Pons (tissue), 1 donor: ENCODE results near the gene ANAPC16.
"Not testable (repeated sequence)": the region's sequence is repeated elsewhere in the genome, so short reads cannot be mapped to it uniquely, and the experiment has no call there.

Experiments
- DNase-seq: peaks from one replicate; pipeline ENCODE4 v3.0.0-alpha.2; 2016; ENCODE audit warnings: low spot score

ANAPC16 gene

DNA sequence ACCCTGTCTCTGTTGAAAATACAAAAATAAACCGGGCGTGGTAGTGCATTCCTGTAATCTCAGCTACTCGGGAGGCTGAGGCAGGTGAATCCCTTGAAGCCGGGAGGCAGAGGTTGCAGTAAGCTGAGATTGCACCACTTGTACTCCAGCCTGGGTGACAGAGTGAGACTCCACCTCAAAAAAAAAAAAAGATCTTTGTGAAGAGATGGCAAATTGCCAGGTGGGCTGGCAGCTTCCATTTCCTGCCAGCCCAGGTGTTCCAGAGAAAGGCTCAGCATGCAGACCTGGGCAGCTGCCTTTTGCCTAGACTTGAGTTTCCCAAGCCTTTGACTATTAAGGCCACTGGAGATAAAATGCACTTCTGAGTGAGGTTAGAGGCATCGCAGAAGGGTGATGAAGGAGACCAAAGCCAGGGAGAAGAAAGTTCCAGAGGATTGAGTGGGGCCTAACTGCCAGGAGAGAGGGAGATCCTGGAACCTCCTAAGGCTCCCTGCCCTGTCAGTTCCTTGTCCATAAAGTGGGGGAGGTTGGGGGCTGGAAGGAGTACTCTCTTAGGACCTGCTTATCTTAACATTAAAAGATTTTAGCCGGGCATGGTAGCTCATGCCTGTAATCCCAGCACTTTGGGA is 47.9 kb downstream of the ANAPC16 start:
- DNase-seq: no peak

DNA sequence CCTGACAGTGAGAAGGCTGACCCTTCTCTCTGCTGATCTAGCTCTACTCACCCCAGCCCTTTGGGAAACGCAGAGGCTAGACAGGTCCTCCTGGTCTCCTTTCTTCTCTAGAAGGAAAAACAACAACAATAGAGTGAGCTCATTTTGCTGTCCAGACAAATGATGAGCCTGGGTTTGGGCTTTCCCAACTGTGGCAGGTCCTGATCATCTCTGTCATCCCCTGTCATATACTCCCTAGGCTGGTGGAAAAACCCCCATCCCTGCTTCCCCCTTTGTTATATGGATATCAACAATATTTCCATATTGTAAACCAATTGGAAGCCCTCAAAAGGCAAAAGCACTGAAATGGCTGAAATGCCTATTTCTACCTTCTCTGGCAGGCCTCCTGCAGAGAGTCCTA is 48.7 kb downstream of the ANAPC16 start:
- DNase-seq: no peak

DNA sequence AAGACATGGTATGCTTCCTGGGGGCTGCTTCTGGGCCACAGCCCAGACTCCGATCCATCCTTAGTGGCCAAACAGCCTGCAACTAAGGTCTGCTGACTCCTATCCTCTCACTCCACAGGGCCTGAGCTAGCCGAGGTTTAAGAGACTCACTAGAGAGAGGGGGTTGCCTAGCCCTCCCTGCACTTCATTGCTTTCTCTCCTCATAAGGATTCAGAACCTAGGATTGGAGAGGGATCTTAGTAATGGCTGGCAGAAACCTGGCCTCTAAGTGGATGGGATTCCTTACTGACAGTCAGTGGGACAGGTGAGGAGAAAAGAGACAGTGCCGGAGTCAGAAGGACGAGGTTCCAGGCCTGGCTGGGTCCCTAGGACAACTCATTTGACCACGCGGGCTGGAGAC is 49.7 kb downstream of the ANAPC16 start:
- no peak for DNase-seq

GRCh38 chr10:72265990-72266865 is 50.4 kb downstream of the ANAPC16 start:
- DNase-seq: no peak

DNA sequence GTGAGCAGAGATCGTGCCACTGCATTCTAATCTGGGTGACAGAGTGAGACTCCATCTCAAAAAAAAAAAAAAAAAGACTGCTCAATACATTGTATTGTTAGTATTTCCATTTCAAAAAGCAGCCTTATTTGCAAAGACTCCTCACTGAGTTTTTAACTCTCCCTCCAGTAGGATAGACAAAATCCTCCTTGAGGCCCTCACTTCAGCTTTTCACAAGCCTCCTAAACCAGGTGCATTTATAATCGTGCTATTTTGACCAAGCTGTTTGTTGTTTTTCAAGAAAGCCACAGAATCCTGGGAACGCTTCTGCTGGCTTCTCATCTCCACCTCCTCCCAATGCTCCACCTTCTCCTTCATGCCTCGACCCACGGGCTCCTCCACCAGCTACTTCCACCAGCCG is 51.6 kb downstream of the ANAPC16 start:
- no peak for DNase-seq

DNA sequence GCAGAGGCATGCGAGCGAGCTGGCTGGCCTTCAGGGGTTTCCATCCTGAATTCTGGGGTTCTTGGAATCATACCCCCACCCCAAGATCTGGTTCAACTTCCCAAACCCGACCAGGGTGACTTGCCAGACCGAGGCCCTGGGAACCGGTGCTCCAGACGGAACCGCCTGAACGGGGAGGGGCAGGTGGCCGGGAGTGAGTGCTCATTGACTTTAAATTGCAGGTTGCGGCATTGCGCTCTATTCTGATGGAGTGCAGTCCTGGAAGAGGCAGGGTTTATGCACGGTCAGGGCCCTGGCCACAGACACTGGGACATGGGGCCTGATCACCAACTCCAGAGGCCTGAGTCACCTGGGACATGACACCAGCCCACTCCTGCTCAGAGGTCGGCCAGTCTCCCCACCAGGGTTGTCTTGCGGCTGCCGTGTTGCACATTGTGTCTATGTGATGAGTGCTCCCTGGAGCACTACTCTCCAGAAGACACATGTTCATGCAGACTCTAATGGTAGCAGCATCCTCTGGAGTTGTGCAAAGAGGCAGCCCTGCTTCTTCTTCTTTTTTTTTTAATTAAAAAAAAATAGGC is 52.1 kb downstream of the ANAPC16 start:
- no peak for DNase-seq

DNA sequence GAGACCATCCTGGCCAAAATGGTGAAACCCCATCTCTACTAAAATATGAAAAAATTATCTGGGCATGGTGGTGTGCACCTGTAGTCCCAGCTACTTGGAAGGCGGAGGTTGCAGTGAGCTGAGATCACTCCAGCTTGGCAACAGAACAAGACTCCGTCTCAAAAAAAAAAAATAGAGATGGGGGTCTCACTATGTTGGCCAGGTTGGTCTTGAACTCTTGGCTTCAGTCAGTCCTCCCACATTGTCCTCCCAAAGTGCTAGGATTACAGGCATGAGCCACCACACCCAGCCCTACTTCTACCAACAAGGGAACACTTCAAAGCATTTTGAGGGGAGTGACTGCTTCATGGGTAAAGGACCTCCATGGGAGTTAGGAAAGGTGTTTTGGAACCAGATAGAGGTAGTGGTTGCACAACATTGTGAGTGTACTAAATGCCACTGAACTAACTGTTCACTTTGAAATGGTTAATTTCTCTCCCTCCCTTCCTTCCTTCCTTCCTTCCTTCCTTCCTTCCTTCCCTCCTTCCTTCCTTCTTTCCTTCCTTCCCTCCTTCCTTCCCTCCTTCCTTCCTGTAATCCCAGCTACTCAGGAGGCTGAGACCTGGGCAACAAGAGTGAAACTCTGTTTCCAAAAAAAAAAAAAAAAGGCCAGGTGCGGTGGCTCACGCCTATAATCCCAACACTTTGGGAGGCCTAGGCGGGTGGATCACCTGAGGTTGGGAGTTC is 52.8 kb downstream of the ANAPC16 start:
- not testable (repeated sequence) for DNase-seq

- DNase-seq: no peak
Observed at GRCh38 chr10:72270607-72271281, 54.9 kb downstream of the ANAPC16 start.

- peak; percentile 94 for DNase-seq
Observed at GRCh38 chr10:72272689-72273409, 57.0 kb downstream of the ANAPC16 start.

DNA sequence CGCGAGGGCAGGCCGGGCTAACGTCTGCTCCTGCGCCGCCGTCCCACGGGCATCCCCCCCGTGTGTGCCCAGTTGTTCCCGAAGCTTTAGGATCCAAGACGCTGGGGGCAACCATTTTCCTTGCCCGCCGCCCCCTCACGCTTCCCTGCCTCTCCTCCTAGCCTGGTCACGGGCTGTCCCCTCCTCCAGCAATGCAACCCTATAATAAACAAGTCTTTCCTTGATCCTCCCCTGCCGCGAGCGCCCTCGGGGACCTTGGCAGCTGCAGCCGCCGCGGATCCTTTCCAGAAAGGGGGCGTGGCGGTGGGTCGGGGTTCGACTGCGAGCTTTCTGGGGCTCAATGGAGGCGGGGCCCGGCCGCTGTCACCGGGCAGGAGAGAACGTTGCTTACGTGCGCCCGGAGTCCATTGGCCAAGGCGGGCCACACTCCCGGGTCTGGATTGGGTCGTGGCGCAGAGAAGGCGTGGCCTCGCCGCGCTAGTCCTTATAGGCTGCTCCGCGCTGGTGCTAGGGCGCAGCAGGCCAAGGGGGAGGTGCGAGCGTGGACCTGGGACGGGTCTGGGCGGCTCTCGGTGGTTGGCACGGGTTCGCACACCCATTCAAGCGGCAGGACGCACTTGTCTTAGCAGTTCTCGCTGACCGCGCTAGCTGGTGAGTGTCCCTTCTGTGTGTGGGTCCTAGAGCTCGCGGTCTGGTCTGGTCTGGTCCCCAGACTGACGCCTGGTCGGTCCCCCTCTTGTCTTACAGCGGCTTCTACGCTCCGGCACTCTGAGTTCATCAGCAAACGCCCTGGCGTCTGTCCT is 57.8 kb downstream of the ANAPC16 start, which contains the start of gene DDIT4:
TSS of gene DDIT4 (plus strand) at position 515 of the 803 bp plus-strand sequence. CDS start 293 bp downstream, outside the sequence.
- DNase-seq: peak; percentile 98

GRCh38 chr10:72274213-72274729 is 58.5 kb downstream of the ANAPC16 start:
- no peak for DNase-seq

GRCh38 chr10:72274730-72275350 is 59.0 kb downstream of the ANAPC16 start:
- DNase-seq: peak; percentile 59

DNA sequence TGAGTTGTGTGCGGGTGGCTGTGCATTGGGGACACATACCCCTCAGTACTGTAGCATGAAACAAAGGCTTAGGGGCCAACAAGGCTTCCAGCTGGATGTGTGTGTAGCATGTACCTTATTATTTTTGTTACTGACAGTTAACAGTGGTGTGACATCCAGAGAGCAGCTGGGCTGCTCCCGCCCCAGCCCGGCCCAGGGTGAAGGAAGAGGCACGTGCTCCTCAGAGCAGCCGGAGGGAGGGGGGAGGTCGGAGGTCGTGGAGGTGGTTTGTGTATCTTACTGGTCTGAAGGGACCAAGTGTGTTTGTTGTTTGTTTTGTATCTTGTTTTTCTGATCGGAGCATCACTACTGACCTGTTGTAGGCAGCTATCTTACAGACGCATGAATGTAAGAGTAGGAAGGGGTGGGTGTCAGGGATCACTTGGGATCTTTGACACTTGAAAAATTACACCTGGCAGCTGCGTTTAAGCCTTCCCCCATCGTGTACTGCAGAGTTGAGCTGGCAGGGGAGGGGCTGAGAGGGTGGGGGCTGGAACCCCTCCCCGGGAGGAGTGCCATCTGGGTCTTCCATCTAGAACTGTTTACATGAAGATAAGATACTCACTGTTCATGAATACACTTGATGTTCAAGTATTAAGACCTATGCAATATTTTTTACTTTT is 59.7 kb downstream of the ANAPC16 start:
- peak; percentile 60 for DNase-seq

DNA sequence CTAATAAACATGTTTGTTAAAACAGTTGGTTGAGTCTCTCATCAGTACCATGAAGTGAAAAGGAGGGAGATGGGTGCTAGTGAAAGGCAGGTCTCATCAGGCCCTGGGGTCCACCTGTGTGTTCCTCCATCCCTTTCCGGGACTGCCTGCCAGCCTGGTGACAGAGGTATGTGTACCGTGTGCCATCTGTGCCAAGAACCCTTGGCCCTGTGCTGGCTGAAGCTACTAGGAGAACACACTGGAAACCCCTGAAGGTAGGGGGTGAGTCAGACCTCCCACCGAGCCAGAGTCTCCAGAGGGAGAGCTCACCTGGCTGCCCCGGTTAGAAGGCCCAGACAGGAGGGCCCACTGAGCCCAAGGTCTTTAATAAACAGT is 60.2 kb downstream of the ANAPC16 start:
- peak; percentile 66 for DNase-seq

DNA sequence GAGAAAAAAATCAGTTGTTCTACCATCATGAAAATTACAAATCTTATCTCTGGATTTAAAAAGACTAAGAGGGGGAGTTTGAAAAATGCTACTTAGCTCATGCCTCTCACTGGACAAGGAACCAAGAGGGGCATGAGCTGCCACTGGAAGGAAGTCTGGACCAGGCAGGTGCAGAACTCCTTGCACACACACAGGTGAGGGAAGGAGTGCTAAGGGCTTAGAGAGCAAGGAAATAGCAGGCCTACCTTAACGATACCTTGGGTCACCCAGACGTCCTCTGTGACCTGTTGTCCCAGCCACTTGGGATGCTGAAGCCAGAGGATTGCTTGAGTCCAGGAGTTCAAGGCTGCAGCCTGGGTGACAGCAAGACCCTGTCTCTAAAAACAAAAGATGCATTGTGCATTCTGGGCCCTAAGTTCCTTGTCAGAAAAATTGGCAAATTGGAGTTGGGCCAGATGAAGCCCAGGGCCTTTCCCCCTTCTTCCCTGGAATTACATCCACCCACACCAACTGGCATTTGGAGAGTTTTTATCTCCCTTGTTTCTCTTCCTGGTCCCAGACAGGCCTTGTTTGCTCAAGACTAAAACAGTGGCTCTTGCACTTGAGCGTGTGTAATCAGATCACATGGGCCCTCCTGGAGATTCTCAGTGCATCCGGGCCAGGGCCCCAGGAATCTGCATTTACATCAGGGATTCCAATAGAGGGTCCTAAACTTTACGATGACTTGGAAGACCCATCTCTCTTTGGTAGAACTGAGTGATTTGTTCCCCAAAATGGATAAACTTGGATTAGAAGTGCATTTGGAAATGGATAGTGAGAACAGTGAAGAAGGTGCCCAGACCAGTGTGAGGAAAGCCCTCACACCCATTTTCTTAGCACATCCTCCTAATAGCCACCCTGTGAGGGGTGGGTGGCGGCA is 60.9 kb downstream of the ANAPC16 start:
- peak; percentile 69 for DNase-seq

DNA sequence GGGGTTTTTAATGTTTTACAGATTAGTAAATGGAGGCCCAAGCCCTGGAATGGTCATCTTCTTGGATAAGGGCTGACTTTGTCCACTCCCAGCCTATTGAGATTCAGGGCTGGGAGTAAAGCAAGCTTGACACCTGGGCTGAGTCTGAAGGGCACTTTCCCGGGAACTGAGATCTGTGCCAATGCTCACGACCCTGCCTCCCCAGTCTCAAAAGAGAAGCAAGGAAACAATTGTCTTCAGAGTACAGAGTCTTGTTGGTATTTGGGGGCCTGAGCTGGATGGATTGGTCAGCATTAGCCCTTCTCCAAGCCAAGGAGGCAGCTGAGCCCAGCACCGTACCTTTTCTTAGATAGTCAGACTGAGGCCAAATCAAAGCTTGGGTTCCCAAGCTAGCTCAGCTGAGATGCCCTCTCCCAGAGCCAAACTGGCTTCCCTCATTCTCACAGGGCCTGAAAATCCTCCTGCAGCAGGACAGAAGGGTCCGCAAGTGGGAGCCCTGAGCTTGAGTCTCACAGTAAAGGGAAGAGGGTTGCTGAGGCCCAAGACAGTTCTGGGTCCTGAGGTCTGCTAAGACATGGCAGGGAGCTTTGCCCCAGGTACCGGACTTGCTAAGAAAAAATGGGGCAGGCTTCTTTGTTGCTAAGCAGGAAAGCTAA is 61.7 kb downstream of the ANAPC16 start:
- DNase-seq: no peak

- DNase-seq: no peak
Observed at GRCh38 chr10:72277996-72278667, 62.3 kb downstream of the ANAPC16 start.
